Karpas-422 (cell line): Measurements from ENCODE around the gene ATXN1. TPM values are rescaled to one million over a fixed set of nuclear protein-coding genes. Genes with fewer than 3 reads are reported as not detected.

Source experiments
- DNase-seq: peaks from one replicate; pipeline ENCODE4 v3.0.0-alpha.2; 2015
- H2AFZ ChIP-seq: fragments of 200-600 bp; sonication (generic); 2 replicates; pipeline ENCODE4 v1.6.1; 2014; ENCODE audit warnings: antibody characterized with exemption, low read length, mixed read lengths
- H3K27ac ChIP-seq: fragments of 200-600 bp; sonication (generic); 2 replicates; pipeline ENCODE4 v1.5.1; 2014; ENCODE audit warnings: mild to moderate bottlenecking, low read length, moderate library complexity
- H3K27me3 ChIP-seq: fragments of 200-600 bp; sonication (generic); 2 replicates; pipeline ENCODE4 v1.6.1; 2014; ENCODE audit warnings: low read length, mixed read lengths
- H3K36me3 ChIP-seq: fragments of 200-600 bp; sonication (generic); 2 replicates; pipeline ENCODE4 v1.6.1; 2014; ENCODE audit warnings: low read length, mixed read lengths; ENCODE audit not compliant: insufficient read depth
- H3K4me1 ChIP-seq: fragments of 200-600 bp; sonication (generic); 2 replicates; pipeline ENCODE4 v1.6.1; 2014; ENCODE audit warnings: mild to moderate bottlenecking, low read length, mixed read lengths
- H3K4me2 ChIP-seq: fragments of 200-600 bp; sonication (generic); 2 replicates; pipeline ENCODE4 v1.6.1; 2014; ENCODE audit warnings: low read length, low read depth, mild to moderate bottlenecking; ENCODE audit not compliant: poor library complexity, severe bottlenecking
- H3K4me3 ChIP-seq: fragments of 200-600 bp; sonication (generic); 2 replicates; pipeline ENCODE4 v1.5.1; 2014; ENCODE audit warnings: mild to moderate bottlenecking, antibody characterized with exemption, low read length, mixed read lengths
- H3K79me2 ChIP-seq: fragments of 200-600 bp; sonication (generic); 2 replicates; pipeline ENCODE4 v1.6.1; 2014; ENCODE audit warnings: mild to moderate bottlenecking, low read length, mixed read lengths
- H3K9ac ChIP-seq: fragments of 200-600 bp; sonication (generic); 2 replicates; pipeline ENCODE4 v1.6.0; 2014; ENCODE audit warnings: low read length
- H3K9me2 ChIP-seq: fragments of 200-600 bp; sonication (generic), shearing (Covaris generic); replicated peaks from 2 replicates; pipeline ENCODE4 v1.6.0; 2014; ENCODE audit warnings: mild to moderate bottlenecking, low read length, moderate library complexity; ENCODE audit not compliant: insufficient read depth
- H3K9me3 ChIP-seq: fragments of 300-700, 200-600 bp; sonication (generic); 2 replicates; pipeline ENCODE4 v1.6.1; 2014; ENCODE audit warnings: low read length, mixed read lengths
- H4K20me1 ChIP-seq: fragments of 200-600 bp; sonication (generic); 2 replicates; pipeline ENCODE4 v1.6.1; 2014; ENCODE audit warnings: mild to moderate bottlenecking, antibody characterized with exemption, low read length, low read depth; ENCODE audit not compliant: insufficient read depth
- total RNA-seq: library from RNA; depleted of rRNA; stranded (reverse); fragments of >200 nt; shearing (Covaris generic); gene quantifications from 2 replicates; pipeline ENCODE4 v1.2.3, GENCODE V29; 2014; ENCODE audit warnings: low replicate concordance

Gene ATXN1
- total RNA-seq, 1 experiment from 2014 or later = 0.37 TPM

GRCh38 chr6:16670617-16671051 lies 90.6 kb downstream of the ATXN1 start:
- Histone ChIP-seq H3K9me3 (no peaks in the 10 kb centered on the region), H3K79me2 (no peaks in the 10 kb centered on the region), H4K20me1 (no peaks in the 10 kb centered on the region), H2AFZ (no peak overlapping the region), H3K4me3 (no peak overlapping the region), H3K36me3 (no peaks in the 10 kb centered on the region), H3K4me2 (no peak overlapping the region), H3K4me1 (no peaks in the 10 kb centered on the region), H3K9ac (no peak overlapping the region), H3K27ac (no peak overlapping the region), H3K9me2 (no peaks in the 10 kb centered on the region), H3K27me3 (no peaks in the 10 kb centered on the region)
- no peak for DNase-seq

GRCh38 chr6:16670183-16670582 lies 91.1 kb downstream of the ATXN1 start:
- no peak overlapping the region for H3K4me3 ChIP-seq
- H4K20me1 ChIP-seq = no peaks in the 10 kb centered on the region
- no peaks in the 10 kb centered on the region for H3K4me1 ChIP-seq
- H3K27me3 ChIP-seq = no peaks in the 10 kb centered on the region
- no peak for DNase-seq
- no peaks in the 10 kb centered on the region for H3K36me3 ChIP-seq
- no peak overlapping the region for H2AFZ ChIP-seq
- H3K9ac ChIP-seq = no peak overlapping the region
- H3K9me3 ChIP-seq = no peaks in the 10 kb centered on the region
- H3K9me2 ChIP-seq = no peaks in the 10 kb centered on the region
- H3K4me2 ChIP-seq = no peak overlapping the region
- no peaks in the 10 kb centered on the region for H3K79me2 ChIP-seq
- no peak overlapping the region for H3K27ac ChIP-seq

GRCh38 chr6:16669227-16669626 lies 92.0 kb downstream of the ATXN1 start:
- Histone ChIP-seq H4K20me1 (no peaks in the 10 kb centered on the region), H3K4me2 (no peak overlapping the region), H3K27ac (no peak overlapping the region), H3K36me3 (no peaks in the 10 kb centered on the region), H3K27me3 (no peaks in the 10 kb centered on the region), H2AFZ (no peak overlapping the region), H3K9me3 (no peaks in the 10 kb centered on the region), H3K9ac (no peak overlapping the region), H3K4me3 (no peak overlapping the region), H3K79me2 (no peaks in the 10 kb centered on the region), H3K9me2 (no peaks in the 10 kb centered on the region), H3K4me1 (no peaks in the 10 kb centered on the region)
- DNase-seq = no peak

GRCh38 chr6:16667509-16667908 lies 93.8 kb downstream of the ATXN1 start:
- no peaks in the 10 kb centered on the region for H3K79me2 ChIP-seq
- H3K9me2 ChIP-seq = no peaks in the 10 kb centered on the region
- H3K27me3 ChIP-seq = no peaks in the 10 kb centered on the region
- no peaks in the 10 kb centered on the region for H3K9me3 ChIP-seq
- no peak overlapping the region for H2AFZ ChIP-seq
- H3K36me3 ChIP-seq = no peaks in the 10 kb centered on the region
- no peak overlapping the region for H3K27ac ChIP-seq
- H3K4me3 ChIP-seq = no peak overlapping the region
- H3K4me2 ChIP-seq = no peak overlapping the region
- DNase-seq = no peak
- no peaks in the 10 kb centered on the region for H4K20me1 ChIP-seq
- H3K9ac ChIP-seq = no peak overlapping the region
- H3K4me1 ChIP-seq = no peaks in the 10 kb centered on the region

- no peak overlapping the region for H3K4me3 ChIP-seq
- no peak for DNase-seq
- no peak overlapping the region for H3K9ac ChIP-seq
- no peak overlapping the region for H3K27ac ChIP-seq
- H3K79me2 ChIP-seq = no peaks in the 10 kb centered on the region
- no peaks in the 10 kb centered on the region for H3K27me3 ChIP-seq
- no peak overlapping the region for H3K4me2 ChIP-seq
- H3K4me1 ChIP-seq = no peaks in the 10 kb centered on the region
- no peaks in the 10 kb centered on the region for H3K9me2 ChIP-seq
- no peak overlapping the region for H2AFZ ChIP-seq
- H3K9me3 ChIP-seq = no peaks in the 10 kb centered on the region
- H4K20me1 ChIP-seq = no peaks in the 10 kb centered on the region
- no peaks in the 10 kb centered on the region for H3K36me3 ChIP-seq
Measured at GRCh38 chr6:16665992-16666391, 95.3 kb downstream of the ATXN1 start.

GRCh38 chr6:16665182-16665581 lies 96.1 kb downstream of the ATXN1 start:
- H3K9me2 ChIP-seq = no peaks in the 10 kb centered on the region
- no peaks in the 10 kb centered on the region for H3K9me3 ChIP-seq
- H3K9ac ChIP-seq = no peak overlapping the region
- no peak overlapping the region for H3K27ac ChIP-seq
- H3K4me3 ChIP-seq = no peak overlapping the region
- H3K79me2 ChIP-seq = no peaks in the 10 kb centered on the region
- no peak for DNase-seq
- no peaks in the 10 kb centered on the region for H3K36me3 ChIP-seq
- H3K4me2 ChIP-seq = no peak overlapping the region
- no peak overlapping the region for H2AFZ ChIP-seq
- H3K4me1 ChIP-seq = no peaks in the 10 kb centered on the region
- H3K27me3 ChIP-seq = no peaks in the 10 kb centered on the region
- H4K20me1 ChIP-seq = no peaks in the 10 kb centered on the region

- Histone ChIP-seq H3K9me2 (no peaks in the 10 kb centered on the region), H4K20me1 (no peaks in the 10 kb centered on the region), H3K4me3 (no peak overlapping the region), H2AFZ (no peak overlapping the region), H3K9ac (no peak overlapping the region), H3K9me3 (no peaks in the 10 kb centered on the region), H3K36me3 (no peaks in the 10 kb centered on the region), H3K4me2 (no peak overlapping the region), H3K79me2 (no peaks in the 10 kb centered on the region), H3K4me1 (no peaks in the 10 kb centered on the region), H3K27ac (no peak overlapping the region), H3K27me3 (no peaks in the 10 kb centered on the region)
- no peak for DNase-seq
Measured at GRCh38 chr6:16663901-16664300, 97.4 kb downstream of the ATXN1 start.

- no peaks in the 10 kb centered on the region for H4K20me1 ChIP-seq
- no peaks in the 10 kb centered on the region for H3K4me1 ChIP-seq
- no peaks in the 10 kb centered on the region for H3K9me3 ChIP-seq
- no peak overlapping the region for H3K27ac ChIP-seq
- no peak overlapping the region for H3K4me3 ChIP-seq
- no peak overlapping the region for H3K9ac ChIP-seq
- no peaks in the 10 kb centered on the region for H3K79me2 ChIP-seq
- H2AFZ ChIP-seq = no peak overlapping the region
- H3K27me3 ChIP-seq = no peaks in the 10 kb centered on the region
- H3K9me2 ChIP-seq = no peaks in the 10 kb centered on the region
- H3K4me2 ChIP-seq = no peak overlapping the region
- no peaks in the 10 kb centered on the region for H3K36me3 ChIP-seq
- no peak for DNase-seq
Measured at GRCh38 chr6:16660157-16660497, 101.1 kb downstream of the ATXN1 start.
